ENCODE measurements around the gene FBXO44. TPM values are rescaled to one million over a fixed set of nuclear protein-coding genes. Genes with fewer than 3 reads are reported as not detected.

The FBXO44 gene
- total RNA-seq, 1 experiment from 2014 or later: 34.9 TPM

DNA sequence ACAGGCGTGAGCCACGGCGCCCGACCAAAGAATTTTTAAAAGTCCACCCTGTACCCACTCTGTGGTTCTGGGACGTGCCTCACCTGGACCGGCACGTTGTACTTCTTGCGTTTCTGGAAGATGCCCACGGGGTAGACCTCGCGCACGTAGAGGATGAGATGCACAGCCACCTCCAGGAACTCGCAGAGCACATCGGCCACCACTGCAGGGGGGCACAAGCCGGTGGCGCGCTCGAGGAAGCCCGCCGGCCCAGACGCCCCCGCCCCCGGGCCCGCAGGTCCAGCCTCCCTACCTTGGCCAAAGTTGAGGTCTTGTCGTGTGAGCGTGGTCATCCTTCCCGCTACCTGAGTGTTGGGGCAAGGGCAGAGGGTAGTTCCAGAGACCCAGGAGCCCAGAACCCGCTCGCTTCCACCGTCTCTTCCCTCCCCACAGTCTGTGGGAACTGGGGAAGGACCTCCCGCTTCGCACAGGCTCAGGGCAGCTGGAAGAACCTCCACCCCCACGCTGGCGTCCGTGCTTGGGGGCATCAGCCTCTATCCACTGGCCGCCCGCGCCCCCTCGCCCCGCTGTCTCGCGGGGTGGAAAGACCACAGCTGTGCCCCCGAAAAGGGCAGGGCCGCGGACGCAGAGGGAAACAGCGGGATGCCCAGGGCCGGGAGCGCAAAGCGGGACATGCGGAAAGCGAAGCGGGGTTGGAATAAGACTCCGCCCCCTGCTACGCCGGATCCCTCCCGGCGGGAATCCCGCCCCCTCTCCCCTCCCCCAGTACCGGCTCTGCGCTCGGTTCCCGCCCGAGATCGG, 25.8 kb downstream of the FBXO44 start (continued):
- TF ChIP-seq, protein P1, sequence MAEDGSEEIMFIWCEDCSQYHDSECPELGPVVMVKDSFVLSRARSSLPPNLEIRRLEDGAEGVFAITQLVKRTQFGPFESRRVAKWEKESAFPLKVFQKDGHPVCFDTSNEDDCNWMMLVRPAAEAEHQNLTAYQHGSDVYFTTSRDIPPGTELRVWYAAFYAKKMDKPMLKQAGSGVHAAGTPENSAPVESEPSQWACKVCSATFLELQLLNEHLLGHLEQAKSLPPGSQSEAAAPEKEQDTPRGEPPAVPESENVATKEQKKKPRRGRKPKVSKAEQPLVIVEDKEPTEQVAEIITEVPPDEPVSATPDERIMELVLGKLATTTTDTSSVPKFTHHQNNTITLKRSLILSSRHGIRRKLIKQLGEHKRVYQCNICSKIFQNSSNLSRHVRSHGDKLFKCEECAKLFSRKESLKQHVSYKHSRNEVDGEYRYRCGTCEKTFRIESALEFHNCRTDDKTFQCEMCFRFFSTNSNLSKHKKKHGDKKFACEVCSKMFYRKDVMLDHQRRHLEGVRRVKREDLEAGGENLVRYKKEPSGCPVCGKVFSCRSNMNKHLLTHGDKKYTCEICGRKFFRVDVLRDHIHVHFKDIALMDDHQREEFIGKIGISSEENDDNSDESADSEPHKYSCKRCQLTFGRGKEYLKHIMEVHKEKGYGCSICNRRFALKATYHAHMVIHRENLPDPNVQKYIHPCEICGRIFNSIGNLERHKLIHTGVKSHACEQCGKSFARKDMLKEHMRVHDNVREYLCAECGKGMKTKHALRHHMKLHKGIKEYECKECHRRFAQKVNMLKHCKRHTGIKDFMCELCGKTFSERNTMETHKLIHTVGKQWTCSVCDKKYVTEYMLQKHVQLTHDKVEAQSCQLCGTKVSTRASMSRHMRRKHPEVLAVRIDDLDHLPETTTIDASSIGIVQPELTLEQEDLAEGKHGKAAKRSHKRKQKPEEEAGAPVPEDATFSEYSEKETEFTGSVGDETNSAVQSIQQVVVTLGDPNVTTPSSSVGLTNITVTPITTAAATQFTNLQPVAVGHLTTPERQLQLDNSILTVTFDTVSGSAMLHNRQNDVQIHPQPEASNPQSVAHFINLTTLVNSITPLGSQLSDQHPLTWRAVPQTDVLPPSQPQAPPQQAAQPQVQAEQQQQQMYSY (CRISPR knock-in tag; IDR thresholded peaks at IDR 0.05): no peak
- TF ChIP-seq, protein P2, sequence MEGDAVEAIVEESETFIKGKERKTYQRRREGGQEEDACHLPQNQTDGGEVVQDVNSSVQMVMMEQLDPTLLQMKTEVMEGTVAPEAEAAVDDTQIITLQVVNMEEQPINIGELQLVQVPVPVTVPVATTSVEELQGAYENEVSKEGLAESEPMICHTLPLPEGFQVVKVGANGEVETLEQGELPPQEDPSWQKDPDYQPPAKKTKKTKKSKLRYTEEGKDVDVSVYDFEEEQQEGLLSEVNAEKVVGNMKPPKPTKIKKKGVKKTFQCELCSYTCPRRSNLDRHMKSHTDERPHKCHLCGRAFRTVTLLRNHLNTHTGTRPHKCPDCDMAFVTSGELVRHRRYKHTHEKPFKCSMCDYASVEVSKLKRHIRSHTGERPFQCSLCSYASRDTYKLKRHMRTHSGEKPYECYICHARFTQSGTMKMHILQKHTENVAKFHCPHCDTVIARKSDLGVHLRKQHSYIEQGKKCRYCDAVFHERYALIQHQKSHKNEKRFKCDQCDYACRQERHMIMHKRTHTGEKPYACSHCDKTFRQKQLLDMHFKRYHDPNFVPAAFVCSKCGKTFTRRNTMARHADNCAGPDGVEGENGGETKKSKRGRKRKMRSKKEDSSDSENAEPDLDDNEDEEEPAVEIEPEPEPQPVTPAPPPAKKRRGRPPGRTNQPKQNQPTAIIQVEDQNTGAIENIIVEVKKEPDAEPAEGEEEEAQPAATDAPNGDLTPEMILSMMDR (IDR thresholded peaks at IDR 0.05): no peak
- TF ChIP-seq SP1 (CRISPR knock-in tag; conservative IDR thresholded peaks at IDR 0.05): no peak
- TF ChIP-seq, protein P3, sequence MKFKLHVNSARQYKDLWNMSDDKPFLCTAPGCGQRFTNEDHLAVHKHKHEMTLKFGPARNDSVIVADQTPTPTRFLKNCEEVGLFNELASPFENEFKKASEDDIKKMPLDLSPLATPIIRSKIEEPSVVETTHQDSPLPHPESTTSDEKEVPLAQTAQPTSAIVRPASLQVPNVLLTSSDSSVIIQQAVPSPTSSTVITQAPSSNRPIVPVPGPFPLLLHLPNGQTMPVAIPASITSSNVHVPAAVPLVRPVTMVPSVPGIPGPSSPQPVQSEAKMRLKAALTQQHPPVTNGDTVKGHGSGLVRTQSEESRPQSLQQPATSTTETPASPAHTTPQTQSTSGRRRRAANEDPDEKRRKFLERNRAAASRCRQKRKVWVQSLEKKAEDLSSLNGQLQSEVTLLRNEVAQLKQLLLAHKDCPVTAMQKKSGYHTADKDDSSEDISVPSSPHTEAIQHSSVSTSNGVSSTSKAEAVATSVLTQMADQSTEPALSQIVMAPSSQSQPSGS (CRISPR knock-in tag; IDR thresholded peaks at IDR 0.05; ENCODE audit: borderline replicate concordance, low read depth): peak; percentile 42; the same call in 1 of the 2 replicates
- TF ChIP-seq FOXP1 (CRISPR knock-in tag; IDR thresholded peaks at IDR 0.05; ENCODE audit: borderline replicate concordance): no peak; the same call in 1 of the 2 replicates
- TF ChIP-seq SMAD4 (CRISPR knock-in tag; IDR thresholded peaks at IDR 0.05): no peak
- no peak; the same call in 1 of the 2 replicates for TF ChIP-seq ETV6 (CRISPR knock-in tag; IDR thresholded peaks at IDR 0.05)
- TF ChIP-seq ZBTB21 (CRISPR knock-in tag; IDR thresholded peaks at IDR 0.05; ENCODE audit: borderline replicate concordance): no peak
- TF ChIP-seq, protein P4, sequence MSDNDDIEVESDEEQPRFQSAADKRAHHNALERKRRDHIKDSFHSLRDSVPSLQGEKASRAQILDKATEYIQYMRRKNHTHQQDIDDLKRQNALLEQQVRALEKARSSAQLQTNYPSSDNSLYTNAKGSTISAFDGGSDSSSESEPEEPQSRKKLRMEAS (CRISPR knock-in tag; IDR thresholded peaks at IDR 0.05): no peak
- no peak for TF ChIP-seq ZNF423 (CRISPR knock-in tag; IDR thresholded peaks at IDR 0.05)
- no peak for TF ChIP-seq FOXK1 (CRISPR knock-in tag; IDR thresholded peaks at IDR 0.05)
- TF ChIP-seq, protein P5, sequence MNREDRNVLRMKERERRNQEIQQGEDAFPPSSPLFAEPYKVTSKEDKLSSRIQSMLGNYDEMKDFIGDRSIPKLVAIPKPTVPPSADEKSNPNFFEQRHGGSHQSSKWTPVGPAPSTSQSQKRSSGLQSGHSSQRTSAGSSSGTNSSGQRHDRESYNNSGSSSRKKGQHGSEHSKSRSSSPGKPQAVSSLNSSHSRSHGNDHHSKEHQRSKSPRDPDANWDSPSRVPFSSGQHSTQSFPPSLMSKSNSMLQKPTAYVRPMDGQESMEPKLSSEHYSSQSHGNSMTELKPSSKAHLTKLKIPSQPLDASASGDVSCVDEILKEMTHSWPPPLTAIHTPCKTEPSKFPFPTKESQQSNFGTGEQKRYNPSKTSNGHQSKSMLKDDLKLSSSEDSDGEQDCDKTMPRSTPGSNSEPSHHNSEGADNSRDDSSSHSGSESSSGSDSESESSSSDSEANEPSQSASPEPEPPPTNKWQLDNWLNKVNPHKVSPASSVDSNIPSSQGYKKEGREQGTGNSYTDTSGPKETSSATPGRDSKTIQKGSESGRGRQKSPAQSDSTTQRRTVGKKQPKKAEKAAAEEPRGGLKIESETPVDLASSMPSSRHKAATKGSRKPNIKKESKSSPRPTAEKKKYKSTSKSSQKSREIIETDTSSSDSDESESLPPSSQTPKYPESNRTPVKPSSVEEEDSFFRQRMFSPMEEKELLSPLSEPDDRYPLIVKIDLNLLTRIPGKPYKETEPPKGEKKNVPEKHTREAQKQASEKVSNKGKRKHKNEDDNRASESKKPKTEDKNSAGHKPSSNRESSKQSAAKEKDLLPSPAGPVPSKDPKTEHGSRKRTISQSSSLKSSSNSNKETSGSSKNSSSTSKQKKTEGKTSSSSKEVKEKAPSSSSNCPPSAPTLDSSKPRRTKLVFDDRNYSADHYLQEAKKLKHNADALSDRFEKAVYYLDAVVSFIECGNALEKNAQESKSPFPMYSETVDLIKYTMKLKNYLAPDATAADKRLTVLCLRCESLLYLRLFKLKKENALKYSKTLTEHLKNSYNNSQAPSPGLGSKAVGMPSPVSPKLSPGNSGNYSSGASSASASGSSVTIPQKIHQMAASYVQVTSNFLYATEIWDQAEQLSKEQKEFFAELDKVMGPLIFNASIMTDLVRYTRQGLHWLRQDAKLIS (CRISPR knock-in tag; IDR thresholded peaks at IDR 0.05; ENCODE audit: borderline replicate concordance): 0 out of 2 replicates have a peak, but pooled peaks have one; percentile 44
- TF ChIP-seq NR1H2 (CRISPR knock-in tag; IDR thresholded peaks at IDR 0.05): no peak
- no peak for TF ChIP-seq ZNF416 (CRISPR knock-in tag; IDR thresholded peaks at IDR 0.05)
- TF ChIP-seq ZNF232 (CRISPR knock-in tag; IDR thresholded peaks at IDR 0.05): peak; percentile 88
- no peak for TF ChIP-seq NFATC4 (CRISPR knock-in tag; IDR thresholded peaks at IDR 0.05)
- TF ChIP-seq, protein P6, sequence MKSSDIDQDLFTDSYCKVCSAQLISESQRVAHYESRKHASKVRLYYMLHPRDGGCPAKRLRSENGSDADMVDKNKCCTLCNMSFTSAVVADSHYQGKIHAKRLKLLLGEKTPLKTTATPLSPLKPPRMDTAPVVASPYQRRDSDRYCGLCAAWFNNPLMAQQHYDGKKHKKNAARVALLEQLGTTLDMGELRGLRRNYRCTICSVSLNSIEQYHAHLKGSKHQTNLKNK (CRISPR knock-in tag; IDR thresholded peaks at IDR 0.05): no peak
- no peak for TF ChIP-seq CBFB (CRISPR knock-in tag; IDR thresholded peaks at IDR 0.05; ENCODE audit: low read depth)
- TF ChIP-seq, protein P7, sequence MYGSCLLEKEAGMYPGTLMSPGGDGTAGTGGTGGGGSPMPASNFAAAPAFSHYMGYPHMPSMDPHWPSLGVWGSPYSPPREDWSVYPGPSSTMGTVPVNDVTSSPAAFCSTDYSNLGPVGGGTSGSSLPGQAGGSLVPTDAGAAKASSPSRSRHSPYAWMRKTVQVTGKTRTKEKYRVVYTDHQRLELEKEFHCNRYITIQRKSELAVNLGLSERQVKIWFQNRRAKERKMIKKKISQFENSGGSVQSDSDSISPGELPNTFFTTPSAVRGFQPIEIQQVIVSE (CRISPR knock-in tag; IDR thresholded peaks at IDR 0.05; ENCODE audit: borderline replicate concordance): no peak
- no peak for TF ChIP-seq MXD4 (CRISPR knock-in tag; IDR thresholded peaks at IDR 0.05; ENCODE audit: borderline replicate concordance)
- TF ChIP-seq, protein P8, sequence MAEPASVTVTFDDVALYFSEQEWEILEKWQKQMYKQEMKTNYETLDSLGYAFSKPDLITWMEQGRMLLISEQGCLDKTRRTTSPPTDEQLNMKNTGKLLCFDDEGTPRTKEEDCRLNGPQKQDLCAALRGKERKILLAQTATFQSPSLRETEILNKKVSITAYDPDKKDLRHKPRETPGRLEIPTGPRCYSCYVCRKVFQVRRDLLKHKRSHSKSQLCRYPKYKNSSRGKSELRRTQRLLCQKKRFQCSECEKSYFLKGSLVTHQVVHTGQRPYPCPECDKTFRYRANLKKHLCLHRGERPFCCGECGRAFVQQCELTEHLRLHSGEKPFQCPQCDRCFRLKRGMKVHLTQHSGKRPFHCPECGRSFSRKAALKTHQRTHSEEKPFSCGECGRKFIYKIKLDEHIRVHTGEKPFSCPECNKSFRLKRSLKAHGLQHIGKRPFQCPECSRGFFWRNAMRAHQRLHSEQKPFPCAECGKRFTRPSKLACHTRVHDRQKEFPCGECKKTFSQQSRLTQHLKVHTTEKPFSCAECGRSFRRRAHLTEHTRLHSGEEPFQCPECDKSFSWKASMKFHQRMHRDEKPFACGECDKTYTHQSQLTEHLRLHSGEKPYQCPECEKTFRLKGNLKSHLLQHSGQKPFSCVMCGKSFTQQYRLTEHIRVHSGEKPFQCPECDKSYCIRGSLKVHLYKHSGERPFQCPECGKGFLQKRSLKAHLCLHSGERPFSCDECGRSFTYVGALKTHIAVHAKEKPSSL (CRISPR knock-in tag; conservative IDR thresholded peaks at IDR 0.05): no peak
- no peak for TF ChIP-seq OVOL2 (CRISPR knock-in tag; IDR thresholded peaks at IDR 0.05; ENCODE audit: borderline replicate concordance)

Measured in WTC11 (cell line).